ENCODE data around the gene ZMYND15. TPM values are rescaled to one million over a fixed set of nuclear protein-coding genes. Genes with fewer than 3 reads are reported as not detected.
"Not testable (repeated sequence)": the region's sequence is repeated elsewhere in the genome, so short reads cannot be mapped to it uniquely, and the experiment has no call there.

Gene ZMYND15
- total and polyA plus RNA-seq, 8 donors, result 0.39 to 3.2 (median 1.2) TPM

DNA sequence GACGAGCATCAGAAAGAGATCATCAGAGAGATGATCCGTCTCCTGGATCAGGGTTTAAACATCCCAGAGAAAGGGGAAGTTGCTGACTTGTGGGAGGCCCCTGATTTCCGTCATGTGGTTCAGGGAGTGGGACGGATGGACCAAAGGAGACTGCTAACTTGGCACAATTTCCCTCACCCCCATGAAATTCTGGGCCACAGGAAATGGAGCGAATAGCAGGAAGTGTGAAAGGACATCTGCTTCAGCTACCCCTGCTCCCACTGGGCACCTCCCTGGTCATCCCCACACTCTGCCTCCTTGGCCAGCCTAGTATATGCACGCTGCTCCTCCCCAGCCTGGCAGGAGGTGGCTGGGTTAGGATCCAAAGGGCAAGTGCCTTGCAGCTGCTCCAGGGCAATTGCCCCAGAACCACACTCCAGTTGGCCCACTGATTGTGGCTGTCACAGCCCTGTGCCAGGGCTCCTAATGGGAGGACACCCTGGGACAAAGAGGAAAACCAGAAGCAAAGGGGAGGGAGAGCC is 27.9 kb upstream of the ZMYND15 start:
- Histone ChIP-seq H3K4me1 (peaks cover 0 to 6% (median 0%) of the 10 kb centered on the region in 3 donors), H3K27ac (peak overlapping the region in 2 of 4 donors; percentile 84 to 85), H3K9me3 (no peaks in the 10 kb centered on the region), H3K36me3 (no peaks in the 10 kb centered on the region), H3K4me3 (peak overlapping the region in 1 of 4 donors; percentile 70), H3K27me3 (no peaks in the 10 kb centered on the region)
- FAIRE-seq (no peak), DNase-seq (peak in 2 of 6 donors; percentile 48 to 62), ATAC-seq (no peak)
- intact Hi-C loops (cut with DNase I), result loop anchor here in 1 of 3 donors (10.0 kb wide), 1 partner anchor 183 kb away; the partner anchor contains the start of gene C17orf107
- 59 to 60% methylated on average over 6 of the region's 6 CpGs for WGBS, 2 donors
- TF ChIP-seq, protein P1, sequence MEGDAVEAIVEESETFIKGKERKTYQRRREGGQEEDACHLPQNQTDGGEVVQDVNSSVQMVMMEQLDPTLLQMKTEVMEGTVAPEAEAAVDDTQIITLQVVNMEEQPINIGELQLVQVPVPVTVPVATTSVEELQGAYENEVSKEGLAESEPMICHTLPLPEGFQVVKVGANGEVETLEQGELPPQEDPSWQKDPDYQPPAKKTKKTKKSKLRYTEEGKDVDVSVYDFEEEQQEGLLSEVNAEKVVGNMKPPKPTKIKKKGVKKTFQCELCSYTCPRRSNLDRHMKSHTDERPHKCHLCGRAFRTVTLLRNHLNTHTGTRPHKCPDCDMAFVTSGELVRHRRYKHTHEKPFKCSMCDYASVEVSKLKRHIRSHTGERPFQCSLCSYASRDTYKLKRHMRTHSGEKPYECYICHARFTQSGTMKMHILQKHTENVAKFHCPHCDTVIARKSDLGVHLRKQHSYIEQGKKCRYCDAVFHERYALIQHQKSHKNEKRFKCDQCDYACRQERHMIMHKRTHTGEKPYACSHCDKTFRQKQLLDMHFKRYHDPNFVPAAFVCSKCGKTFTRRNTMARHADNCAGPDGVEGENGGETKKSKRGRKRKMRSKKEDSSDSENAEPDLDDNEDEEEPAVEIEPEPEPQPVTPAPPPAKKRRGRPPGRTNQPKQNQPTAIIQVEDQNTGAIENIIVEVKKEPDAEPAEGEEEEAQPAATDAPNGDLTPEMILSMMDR (IDR thresholded peaks at IDR 0.05), result no peak

GRCh38 chr17:4712526-4712925 is 27.1 kb upstream of the ZMYND15 start:
- intact Hi-C loops (cut with DNase I), result loop anchor here in 1 of 3 donors (10.0 kb wide), 1 partner anchor 182 kb away; the partner anchor contains the start of gene C17orf107
- Histone ChIP-seq H3K36me3 (no peaks in the 10 kb centered on the region), H3K27me3 (no peaks in the 10 kb centered on the region), H3K4me3 (no peak overlapping the region), H3K27ac (peak overlapping the region in 1 of 4 donors; percentile 4), H3K9me3 (no peaks in the 10 kb centered on the region), H3K4me1 (peaks cover 0 to 6% (median 0%) of the 10 kb centered on the region in 3 donors)
- ATAC-seq (no peak), DNase-seq (no peak), FAIRE-seq (no peak)
- WGBS, 2 donors, result 26 to 32% methylated on average over 3 of the region's 3 CpGs
- TF ChIP-seq, protein P1 (IDR thresholded peaks at IDR 0.05), result no peak

DNA sequence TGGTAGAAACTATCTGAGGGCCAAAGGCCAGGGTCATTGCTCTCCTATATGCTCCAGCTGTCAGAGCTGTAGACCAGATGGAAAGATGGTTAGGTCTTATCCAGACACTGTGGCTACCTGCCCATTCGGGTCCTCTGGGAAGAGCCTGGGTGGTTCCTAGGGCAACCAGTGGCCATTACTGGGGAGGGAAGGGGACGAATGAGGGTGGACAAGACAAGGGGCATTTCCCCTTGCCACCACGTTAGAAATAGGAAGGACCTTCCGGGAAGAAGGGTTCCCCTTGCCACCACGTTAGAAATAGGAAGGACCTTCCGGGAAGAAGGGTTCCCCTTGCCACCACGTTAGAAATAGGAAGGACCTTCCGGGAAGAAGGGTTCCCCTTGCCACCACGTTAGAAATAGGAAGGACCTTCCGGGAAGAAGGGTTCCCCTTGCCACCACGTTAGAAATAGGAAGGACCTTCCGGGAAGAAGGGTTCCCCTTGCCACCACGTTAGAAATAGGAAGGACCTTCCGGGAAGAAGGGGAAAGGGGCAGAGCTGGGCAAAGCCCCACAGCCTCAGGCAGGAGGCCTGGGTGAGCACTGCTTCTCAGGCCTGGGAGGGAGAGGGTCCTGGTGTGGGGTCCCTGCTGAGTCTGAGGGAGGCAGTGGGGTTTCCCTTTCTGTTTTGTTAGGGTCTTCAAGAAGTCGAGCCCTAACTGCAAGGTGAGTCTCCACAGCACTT is 25.1 kb upstream of the ZMYND15 start:
- intact Hi-C loops (cut with DNase I), result loop anchor here in 1 of 3 donors (10.0 kb wide), 1 partner anchor 180 kb away; the partner anchor contains the start of gene C17orf107
- not testable (repeated sequence) for H3K4me1 ChIP-seq, H3K27me3 ChIP-seq, H3K27ac ChIP-seq, H3K9me3 ChIP-seq, H3K4me3 ChIP-seq, ATAC-seq, DNase-seq, FAIRE-seq, H3K36me3 ChIP-seq
- 89% methylated on average over 9 of the region's 15 CpGs for WGBS, 2 donors

DNA sequence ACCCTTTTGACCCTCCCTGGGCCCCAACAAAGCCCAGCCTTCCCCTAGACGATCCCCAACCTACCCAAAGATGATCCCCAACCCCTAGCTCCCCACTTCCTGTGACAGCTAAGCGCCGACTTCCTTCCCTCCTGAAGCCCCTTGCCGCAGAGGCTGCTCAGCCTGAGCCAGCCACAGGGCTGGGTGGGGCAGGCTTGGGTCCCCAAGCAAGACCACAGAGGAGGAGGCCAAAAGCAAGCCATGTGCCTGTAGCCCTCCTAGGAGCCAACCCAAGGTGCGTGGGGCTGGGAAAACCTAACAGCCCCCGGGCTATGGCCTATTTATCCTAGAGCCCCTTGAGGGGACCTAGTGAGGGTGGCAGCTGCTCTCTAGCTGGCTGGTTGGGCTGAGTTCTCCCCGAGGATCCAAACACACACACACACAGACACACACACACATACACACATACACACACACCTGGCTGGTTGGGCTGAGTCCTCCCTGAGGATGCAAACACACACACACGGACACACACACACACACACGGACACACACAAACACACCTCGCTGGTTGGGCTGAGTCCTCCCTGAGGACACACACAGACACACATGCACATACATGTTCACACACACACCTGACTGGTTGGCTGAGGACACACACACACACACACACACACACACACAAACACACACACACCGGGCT is 24.4 kb upstream of the ZMYND15 start:
- intact Hi-C loops (cut with DNase I), result loop anchor here in 1 of 3 donors (10.0 kb wide), 1 partner anchor 180 kb away; the partner anchor contains the start of gene C17orf107
- H3K4me3 ChIP-seq, result no peak overlapping the region
- TF ChIP-seq, protein P1 (IDR thresholded peaks at IDR 0.05), result no peak
- DNase-seq, result no peak
- 72 to 78% methylated on average over 11 of the region's 11 CpGs for WGBS, 2 donors
- no peak for FAIRE-seq
- H3K27ac ChIP-seq, result no peak overlapping the region
- H3K4me1 ChIP-seq, result peaks cover 0 to 13% (median 6%) of the 10 kb centered on the region in 3 donors
- no peak for ATAC-seq
- no peaks in the 10 kb centered on the region for H3K36me3 ChIP-seq
- no peaks in the 10 kb centered on the region for H3K9me3 ChIP-seq
- no peaks in the 10 kb centered on the region for H3K27me3 ChIP-seq

DNA sequence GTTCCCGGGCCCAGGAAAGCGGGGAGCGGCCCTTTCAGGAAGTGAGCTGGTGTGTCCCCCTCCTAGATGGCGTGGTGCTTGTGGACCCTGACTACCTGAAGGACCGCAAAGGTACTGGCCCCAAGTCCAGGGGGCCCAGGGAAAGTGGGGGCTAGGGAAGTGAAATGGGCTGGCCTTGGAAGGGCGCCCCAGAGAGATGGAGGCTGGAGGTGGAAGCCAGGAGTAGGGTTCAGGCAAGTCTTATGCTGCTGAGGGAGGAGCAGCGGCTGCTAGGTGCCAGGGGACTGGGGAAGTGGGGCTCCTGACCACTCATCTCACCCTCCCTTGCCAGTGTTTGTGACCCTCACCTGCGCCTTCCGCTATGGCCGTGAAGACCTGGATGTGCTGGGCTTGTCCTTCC is 23.6 kb upstream of the ZMYND15 start:
- ATAC-seq, result no peak
- Histone ChIP-seq H3K9me3 (no peaks in the 10 kb centered on the region), H3K4me3 (no peak overlapping the region), H3K27me3 (no peaks in the 10 kb centered on the region), H3K36me3 (no peaks in the 10 kb centered on the region), H3K4me1 (peaks cover 7 to 18% (median 12%) of the 10 kb centered on the region in 3 donors), H3K27ac (no peak overlapping the region)
- TF ChIP-seq, protein P1 (IDR thresholded peaks at IDR 0.05), result no peak
- FAIRE-seq, result no peak
- 96 to 99% methylated on average over 10 of the region's 10 CpGs for WGBS, 2 donors
- intact Hi-C loops (cut with DNase I), result loop anchor here in 1 of 3 donors (10.0 kb wide), 1 partner anchor 179 kb away; the partner anchor contains the start of gene C17orf107
- no peak for DNase-seq
